ENCODE data around the gene SLBP. TPM values are rescaled to one million over a fixed set of nuclear protein-coding genes. Genes with fewer than 3 reads are reported as not detected.
A peak's percentile ranks its signal among the peaks of the same experiment; 100 is the strongest.

SLBP gene
- total RNA-seq, 1 donor from 2014 or later = 40.2 TPM

- Mint-ChIP-seq H3K9me3 (no peaks in the 10 kb centered on the region), H3K27me3 (no peaks in the 10 kb centered on the region), H3K36me3 (peaks cover 8% of the 10 kb centered on the region), H3K4me1 (ENCODE audit: unreplicated experiment) (peaks cover 13% of the 10 kb centered on the region), H3K4me3 (peak overlapping the region; percentile 93), H3K27ac (no peak overlapping the region)
- no peak for TF ChIP-seq CTCF (conservative IDR thresholded peaks at IDR 0.05)
- DNase-seq (ENCODE audit: extremely low spot score, unreplicated experiment) = no peak
Observed at GRCh38 chr4:1715002-1715758, 3.1 kb upstream of the SLBP start.

- DNase-seq (ENCODE audit: extremely low spot score, unreplicated experiment) = no peak
- Mint-ChIP-seq H3K9me3 (no peaks in the 10 kb centered on the region), H3K4me3 (peak overlapping the region; percentile 93), H3K4me1 (ENCODE audit: unreplicated experiment) (peaks cover 14% of the 10 kb centered on the region), H3K36me3 (peaks cover 11% of the 10 kb centered on the region), H3K27ac (no peak overlapping the region), H3K27me3 (no peaks in the 10 kb centered on the region)
- no peak for TF ChIP-seq CTCF (conservative IDR thresholded peaks at IDR 0.05)
Observed at GRCh38 chr4:1714303-1715001, 2.3 kb upstream of the SLBP start.

GRCh38 chr4:1713003-1713851 lies 1.1 kb upstream of the SLBP start:
- Mint-ChIP-seq H3K27ac (peak overlapping the region; percentile 99), H3K4me3 (peak overlapping the region; percentile 93), H3K27me3 (no peaks in the 10 kb centered on the region), H3K9me3 (no peaks in the 10 kb centered on the region), H3K4me1 (ENCODE audit: unreplicated experiment) (peaks cover 22% of the 10 kb centered on the region), H3K36me3 (peaks cover 18% of the 10 kb centered on the region)
- no peak for DNase-seq (ENCODE audit: extremely low spot score, unreplicated experiment)
- TF ChIP-seq CTCF (conservative IDR thresholded peaks at IDR 0.05) = no peak

- Mint-ChIP-seq H3K9me3 (no peaks in the 10 kb centered on the region), H3K4me1 (ENCODE audit: unreplicated experiment) (peaks cover 24% of the 10 kb centered on the region), H3K27me3 (no peaks in the 10 kb centered on the region), H3K36me3 (peaks cover 21% of the 10 kb centered on the region), H3K27ac (peak overlapping the region; percentile 97), H3K4me3 (peak overlapping the region; percentile 98)
- no peak for TF ChIP-seq CTCF (conservative IDR thresholded peaks at IDR 0.05)
- DNase-seq (ENCODE audit: extremely low spot score, unreplicated experiment) = no peak
Observed at GRCh38 chr4:1711571-1712215, 426 bp downstream of the SLBP start.

- Mint-ChIP-seq H3K4me1 (ENCODE audit: unreplicated experiment) (peaks cover 24% of the 10 kb centered on the region), H3K9me3 (no peaks in the 10 kb centered on the region), H3K27me3 (no peaks in the 10 kb centered on the region), H3K4me3 (peak overlapping the region; percentile 98), H3K36me3 (peaks cover 25% of the 10 kb centered on the region), H3K27ac (peak overlapping the region; percentile 97)
- TF ChIP-seq CTCF (conservative IDR thresholded peaks at IDR 0.05) = no peak
- DNase-seq (ENCODE audit: extremely low spot score, unreplicated experiment) = no peak
Observed at GRCh38 chr4:1711055-1711570, 1.0 kb downstream of the SLBP start.
